ENCODE results near the gene PRPF8. TPM values are rescaled to one million over a fixed set of nuclear protein-coding genes. Genes with fewer than 3 reads are reported as not detected.

PRPF8 gene
- total and polyA plus RNA-seq, 2 of the 8 experiments (the other 6 are each of a cell fraction or from before 2014, with no cell fraction given): 329 to 337 TPM

- no peak overlapping the region for H3K9ac ChIP-seq (replicated peaks in 1 of 4; ENCODE audit: extremely low read depth in 1 of 4, low read depth in 3 of 4, low read length in 3 of 4)
- H3K27me3 ChIP-seq (replicated peaks in 1 of 4; ENCODE audit: control insufficient read depth in 3 of 4, extremely low read depth in 1 of 4, insufficient read depth in 3 of 4, low read length in 3 of 4): no peaks in the 10 kb centered on the region
- no peak overlapping the region for H2BK20ac ChIP-seq (ENCODE audit: low read length)
- H2BK15ac ChIP-seq (ENCODE audit: low read length): no peak overlapping the region
- no peaks in the 10 kb centered on the region for H3K23me2 ChIP-seq (ENCODE audit: low read depth, low read length)
- H3K79me1 ChIP-seq (ENCODE audit: low read depth, low read length): no peaks in the 10 kb centered on the region
- no peak for FAIRE-seq
- no peak overlapping the region for H3K4me3 ChIP-seq (ENCODE audit: extremely low read depth in 1 of 4, insufficient read depth in 2 of 4, low read depth in 3 of 4, low read length in 4 of 4)
- H3K18ac ChIP-seq (ENCODE audit: extremely low read depth, low read length): no peak overlapping the region
- H2BK120ac ChIP-seq (replicated peaks; ENCODE audit: low read depth, low read length): no peak overlapping the region
- H4K91ac ChIP-seq (replicated peaks; ENCODE audit: insufficient read length, low read length): no peak overlapping the region
- H2BK5ac ChIP-seq (ENCODE audit: low read depth, low read length): no peak overlapping the region
- H4K20me1 ChIP-seq (replicated peaks in 1 of 2; ENCODE audit: control insufficient read depth in 1 of 2, insufficient read depth in 2 of 2, low read length in 2 of 2): no peaks in the 10 kb centered on the region
- H4K8ac ChIP-seq (ENCODE audit: extremely low read depth, insufficient read depth, low read length): no peak overlapping the region
- no peak overlapping the region for H4K5ac ChIP-seq (ENCODE audit: insufficient read length, low read depth, low read length)
- no peak overlapping the region for H2AFZ ChIP-seq (ENCODE audit: low read length)
- H2AK5ac ChIP-seq (ENCODE audit: low read depth, low read length): no peak overlapping the region
- 91% methylated on average over 10 of the region's 10 CpGs; no CpG with 5 or more reads in 1 of the 2 experiments for WGBS, 2 experiments (ENCODE audit: extremely low coverage in 1 of 2, insufficient coverage in 1 of 2, insufficient read length in 1 of 2, insufficient replicate concordance in 2 of 2, low coverage in 1 of 2, low lambda C conversion rate in 2 of 2, missing lambda C conversion rate in 1 of 2)
- CTCF ChIA-PET (ENCODE audit: partially characterized antibody): interaction anchor here (1.7 to 1.8 kb wide), 2 partner anchors 9 to 25 kb away, joined by 4 to 7 read pairs; no protein-coding TSS in a partner anchor
- no peaks in the 10 kb centered on the region for H3K9me3 ChIP-seq (ENCODE audit: insufficient read depth in 2 of 2, low read depth in 1 of 2, low read length in 1 of 2)
- H3K4ac ChIP-seq (replicated peaks; ENCODE audit: insufficient read length, low read depth, low read length): no peak overlapping the region
- no peak overlapping the region for H3K23ac ChIP-seq (ENCODE audit: insufficient read length)
- no peak overlapping the region for H3K4me2 ChIP-seq (ENCODE audit: insufficient read depth in 1 of 2, low read depth in 2 of 2, low read length in 2 of 2)
- no peak overlapping the region for H2BK12ac ChIP-seq (ENCODE audit: low read depth, low read length)
- POLR2A ChIA-PET (ENCODE audit: partially characterized antibody): interaction anchor here (1.1 to 1.5 kb wide), 2 partner anchors 8 to 17 kb away, joined by 3 to 4 read pairs; partner anchors contain the start of gene SLC43A2
- H3K14ac ChIP-seq (ENCODE audit: insufficient read length): no peak overlapping the region
- no peak overlapping the region for H3K56ac ChIP-seq (replicated peaks; ENCODE audit: insufficient read length, low read depth, low read length)
- no peaks in the 10 kb centered on the region for H3K79me2 ChIP-seq (ENCODE audit: control insufficient read depth in 1 of 2, insufficient read depth in 2 of 2, low read length in 2 of 2)
- no peak overlapping the region for H3K27ac ChIP-seq (ENCODE audit: low read depth, low read length)
- H3K4me1 ChIP-seq (replicated peaks in 1 of 4; ENCODE audit: control insufficient read depth in 3 of 4, insufficient read depth in 4 of 4, low read length in 3 of 4): no peaks in the 10 kb centered on the region
- DNase-seq (ENCODE audit: low read depth in 1 of 2, low spot score in 2 of 2): no peak
- no peaks in the 10 kb centered on the region for H3K36me3 ChIP-seq (ENCODE audit: control insufficient read depth in 2 of 4, insufficient read depth in 4 of 4, low read length in 3 of 4)
- no peak for TF ChIP-seq USF2 (IDR thresholded peaks at IDR 0.05; ENCODE audit: low read length)
- TF ChIP-seq NANOG (IDR thresholded peaks at IDR 0.05; ENCODE audit: insufficient read depth, low read depth, low read length, poor library complexity, severe bottlenecking): no peak
- TF ChIP-seq ZNF274 (IDR thresholded peaks at IDR 0.05; ENCODE audit: borderline replicate concordance, extremely low read depth, low read length): no peak
- TF ChIP-seq CBX8 (IDR thresholded peaks at IDR 0.05; ENCODE audit: borderline replicate concordance, low read depth, low read length): no peak
- TF ChIP-seq CHD2 (IDR thresholded peaks at IDR 0.05; ENCODE audit: low read length): no peak
- no peak for TF ChIP-seq KDM1A (IDR thresholded peaks at IDR 0.05; ENCODE audit: borderline replicate concordance, low read length)
- TF ChIP-seq SRF (IDR thresholded peaks at IDR 0.05; ENCODE audit: low read depth, low read length): no peak
- TF ChIP-seq JUN (IDR thresholded peaks at IDR 0.05; ENCODE audit: low read depth, low read length): no peak
- no peak for TF ChIP-seq POLR2AphosphoS5 (IDR thresholded peaks at IDR 0.05; ENCODE audit: low read depth, low read length)
- no peak for TF ChIP-seq SIRT6 (IDR thresholded peaks at IDR 0.05; ENCODE audit: low read length)
- no peak for TF ChIP-seq GABPA (IDR thresholded peaks at IDR 0.05; ENCODE audit: borderline replicate concordance, insufficient read depth, low read length)
- no peak for TF ChIP-seq KDM4A (IDR thresholded peaks at IDR 0.05; ENCODE audit: low read depth, low read length, severe bottlenecking)
- TF ChIP-seq TAF7 (optimal IDR thresholded peaks at IDR 0.05; ENCODE audit: borderline replicate concordance, low read depth, low read length): no peak
- TF ChIP-seq TCF12 (IDR thresholded peaks at IDR 0.05; ENCODE audit: low read depth, low read length): no peak
Measured at GRCh38 chr17:1611715-1612114, 73.0 kb downstream of the PRPF8 start.
